Panc1 (cell line): ENCODE measurements around the gene SVIL.

Experiments used
- CTCF ChIP-seq: fragments of 450-650 bp; IDR thresholded peaks from 2 replicates; pipeline ENCODE4 v1.5.1; 2017; ENCODE audit warnings: mild to moderate bottlenecking
- POLR2AphosphoS5 ChIP-seq: IDR thresholded peaks from 2 replicates; pipeline ENCODE4 v1.6.1; 2012; ENCODE audit warnings: mild to moderate bottlenecking, low read depth, low read length, moderate library complexity
- REST ChIP-seq, 2 experiments: IDR thresholded peaks; 2 replicates each; pipeline ENCODE4 v1.6.1; 2011 to 2012; ENCODE audit warnings: low read depth in 2 of 2, control low read depth in 1 of 2, low read length in 1 of 2, mild to moderate bottlenecking in 1 of 2, moderate library complexity in 1 of 2; ENCODE audit not compliant: insufficient read depth in 1 of 2
- SIN3A ChIP-seq: IDR thresholded peaks from 2 replicates; pipeline ENCODE4 v1.6.1; 2012; ENCODE audit warnings: low read depth, mild to moderate bottlenecking, low read length, moderate library complexity, borderline replicate concordance; ENCODE audit not compliant: insufficient read depth

GRCh38 chr10:29555091-29555745 is 79.6 kb downstream of the SVIL start:
- no peak for TF ChIP-seq SIN3A
- no peak for TF ChIP-seq CTCF
- TF ChIP-seq POLR2AphosphoS5, result no peak
- no peak for TF ChIP-seq REST (IDR thresholded peaks at IDR 0.05; ENCODE audit: insufficient read depth in 1 of 2, low read depth in 2 of 2, low read length in 1 of 2)
